NCI-H1694 (cell line): Measurements from ENCODE around the gene KLHL11.
"Not testable (repeated sequence)": the region's sequence is repeated elsewhere in the genome, so short reads cannot be mapped to it uniquely, and the experiment has no call there.

Experiments used
- DNase-seq: peaks from one replicate; lab custom pipeline; 2025; lab: John Stamatoyannopoulos, UW

The KLHL11 gene

GRCh38 chr17:41837761-41838538 is 27.3 kb downstream of the KLHL11 start, which contains the start of gene KLHL10:
Gene KLHL10, plus strand, starts transcription at chr17:41837825. Its CDS starts 108 bp downstream, at chr17:41837933.
- DNase-seq, result no peak

DNA sequence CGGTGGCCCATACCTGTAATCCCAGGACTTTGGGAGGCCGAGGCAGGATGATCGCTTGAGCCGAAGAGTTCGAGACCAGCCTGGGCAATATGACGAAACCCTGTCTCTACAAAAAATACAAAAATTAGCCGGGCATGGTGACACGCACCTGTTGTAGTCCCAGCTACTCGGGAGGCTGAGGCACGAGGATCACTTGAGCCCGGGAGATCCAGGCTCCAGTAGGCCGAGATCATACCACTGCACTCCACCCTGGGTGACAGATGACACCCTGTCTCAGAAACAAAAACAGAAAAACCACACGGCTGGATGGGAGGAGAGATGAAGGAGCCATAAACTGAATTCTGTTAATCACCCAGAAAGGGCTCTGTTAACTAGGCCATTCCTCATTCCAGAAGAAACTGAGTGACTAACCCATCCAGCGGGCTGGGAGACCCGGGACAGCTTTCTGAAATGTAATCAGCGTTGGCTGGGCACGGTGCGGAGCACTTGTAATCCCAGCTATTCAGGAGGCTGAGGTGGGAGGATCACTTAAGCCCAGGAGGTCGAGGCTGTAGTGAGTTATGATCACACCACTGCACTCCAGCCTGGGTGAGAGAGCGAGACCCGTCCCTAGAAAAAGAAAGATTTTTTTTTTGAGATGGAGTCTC is 28.6 kb downstream of the KLHL11 start:
- no peak for DNase-seq

GRCh38 chr17:41835800-41836549 is 29.2 kb downstream of the KLHL11 start, which contains the start of gene NT5C3B:
Gene NT5C3B, minus strand, starts transcription at chr17:41836232. Its CDS starts 39 bp downstream, at chr17:41836193.
- peak; percentile 20 for DNase-seq

- no peak for DNase-seq
Observed at GRCh38 chr17:41835214-41835799, 29.9 kb downstream of the KLHL11 start.

GRCh38 chr17:41829961-41830360 is 35.3 kb downstream of the KLHL11 start:
- DNase-seq, result not testable (repeated sequence)

- DNase-seq, result no peak
Observed at GRCh38 chr17:41825175-41825845, 39.9 kb downstream of the KLHL11 start.

DNA sequence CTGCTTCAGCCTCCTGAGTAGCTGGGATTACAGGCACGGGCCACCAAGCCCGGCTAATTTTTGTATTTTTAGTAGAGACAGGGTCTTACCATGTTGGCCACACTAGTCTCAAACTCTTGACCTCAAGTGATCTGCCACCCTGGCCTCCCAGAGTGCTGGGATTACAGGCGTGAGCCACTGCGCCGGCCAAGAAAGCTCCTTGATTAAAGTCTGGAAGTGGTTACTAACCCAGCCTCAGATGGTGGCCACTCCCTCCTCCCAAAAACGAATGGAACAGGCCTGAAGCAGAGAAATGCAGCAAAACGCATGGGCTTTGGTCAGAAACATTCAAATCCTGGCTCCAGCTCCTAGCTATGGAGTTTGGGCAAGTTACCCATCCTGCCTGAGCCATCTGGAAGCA is 41.1 kb downstream of the KLHL11 start:
- DNase-seq, result no peak

GRCh38 chr17:41823580-41823979 is 41.6 kb downstream of the KLHL11 start:
- no peak for DNase-seq

GRCh38 chr17:41823141-41823524 is 42.1 kb downstream of the KLHL11 start:
- DNase-seq, result no peak

DNA sequence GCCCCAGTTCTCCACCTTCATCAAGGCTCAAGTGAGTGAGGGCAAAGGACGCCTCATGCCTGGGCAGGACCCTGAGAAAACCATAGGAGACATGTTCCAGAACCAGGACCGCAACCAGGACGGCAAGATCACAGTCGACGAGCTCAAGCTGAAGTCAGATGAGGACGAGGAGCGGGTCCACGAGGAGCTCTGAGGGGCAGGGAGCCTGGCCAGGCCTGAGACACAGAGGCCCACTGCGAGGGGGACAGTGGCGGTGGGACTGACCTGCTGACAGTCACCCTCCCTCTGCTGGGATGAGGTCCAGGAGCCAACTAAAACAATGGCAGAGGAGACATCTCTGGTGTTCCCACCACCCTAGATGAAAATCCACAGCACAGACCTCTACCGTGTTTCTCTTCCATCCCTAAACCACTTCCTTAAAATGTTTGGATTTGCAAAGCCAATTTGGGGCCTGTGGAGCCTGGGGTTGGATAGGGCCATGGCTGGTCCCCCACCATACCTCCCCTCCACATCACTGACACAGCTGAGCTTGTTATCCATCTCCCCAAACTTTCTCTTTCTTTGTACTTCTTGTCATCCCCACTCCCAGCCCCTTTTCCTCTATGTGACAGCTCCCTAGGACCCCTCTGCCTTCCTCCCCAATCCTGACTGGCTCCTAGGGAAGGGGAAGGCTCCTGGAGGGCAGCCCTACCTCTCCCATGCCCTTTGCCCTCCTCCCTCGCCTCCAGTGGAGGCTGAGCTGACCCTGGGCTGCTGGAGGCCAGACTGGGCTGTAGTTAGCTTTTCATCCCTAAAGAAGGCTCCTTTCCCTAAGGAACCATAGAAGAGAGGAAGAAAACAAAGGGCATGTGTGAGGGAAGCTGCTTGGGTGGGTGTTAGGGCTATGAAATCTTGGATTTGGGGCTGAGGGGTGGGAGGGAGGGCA is 42.7 kb downstream of the KLHL11 start:
- no peak for DNase-seq

- no peak for DNase-seq
Observed at GRCh38 chr17:41821776-41822175, 43.4 kb downstream of the KLHL11 start.

- no peak for DNase-seq
Observed at GRCh38 chr17:41818024-41818423, 47.2 kb downstream of the KLHL11 start.

GRCh38 chr17:41816637-41817320 is 48.4 kb downstream of the KLHL11 start:
- no peak for DNase-seq

- no peak for DNase-seq
Observed at GRCh38 chr17:41814195-41814594, 51.0 kb downstream of the KLHL11 start.

DNA sequence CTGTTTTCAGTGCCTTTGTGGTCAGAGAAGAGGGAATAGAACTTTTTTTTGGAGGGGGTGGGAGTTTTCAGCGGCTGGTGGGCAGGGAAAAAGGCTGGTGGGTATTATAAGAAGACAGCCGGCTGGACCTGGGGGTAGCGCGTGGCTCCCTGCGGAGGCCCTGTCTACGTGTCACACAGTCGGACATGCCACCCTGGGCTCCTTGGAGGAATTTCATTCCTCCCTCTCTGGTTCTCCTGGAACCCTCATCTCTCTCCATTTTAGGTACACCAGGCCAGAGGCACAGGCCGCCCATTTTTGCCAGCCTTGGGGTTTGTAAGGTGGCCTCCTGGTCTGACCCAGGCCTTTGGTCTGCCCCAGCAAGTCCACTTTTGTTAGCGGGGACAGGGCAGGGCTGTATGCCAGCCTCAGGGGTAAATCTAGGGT is 51.5 kb downstream of the KLHL11 start:
- DNase-seq, result no peak

DNA sequence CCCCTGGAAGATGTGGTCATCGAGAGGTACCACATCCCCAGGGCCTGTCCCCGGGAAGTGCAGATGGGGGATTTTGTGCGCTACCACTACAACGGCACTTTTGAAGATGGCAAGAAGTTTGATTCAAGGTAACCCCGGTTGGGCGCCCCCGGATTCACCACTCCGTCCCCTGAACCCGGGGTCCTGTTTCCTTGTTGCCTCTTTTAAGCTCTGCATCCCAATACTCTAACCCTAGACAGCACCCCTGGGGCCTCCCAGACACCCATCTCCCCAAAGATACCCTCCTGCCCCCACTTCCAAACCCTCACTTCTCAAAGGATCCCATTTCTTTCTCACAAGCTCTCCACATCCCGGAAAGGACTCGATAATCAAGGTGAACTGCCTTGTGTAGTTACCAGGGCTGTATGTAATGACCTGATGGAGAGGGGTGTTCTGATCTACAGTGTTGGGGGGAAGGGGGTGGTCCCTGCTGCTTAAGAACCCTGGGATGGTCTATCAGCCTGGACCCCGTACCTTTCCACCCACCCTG is 52.0 kb downstream of the KLHL11 start:
- DNase-seq, result no peak

- no peak for DNase-seq
Observed at GRCh38 chr17:41812381-41813151, 52.7 kb downstream of the KLHL11 start, which contains the start of gene FKBP10. Gene FKBP10, plus strand, starts transcription at chr17:41813004. Its CDS starts 31 bp downstream, at chr17:41813035.

DNA sequence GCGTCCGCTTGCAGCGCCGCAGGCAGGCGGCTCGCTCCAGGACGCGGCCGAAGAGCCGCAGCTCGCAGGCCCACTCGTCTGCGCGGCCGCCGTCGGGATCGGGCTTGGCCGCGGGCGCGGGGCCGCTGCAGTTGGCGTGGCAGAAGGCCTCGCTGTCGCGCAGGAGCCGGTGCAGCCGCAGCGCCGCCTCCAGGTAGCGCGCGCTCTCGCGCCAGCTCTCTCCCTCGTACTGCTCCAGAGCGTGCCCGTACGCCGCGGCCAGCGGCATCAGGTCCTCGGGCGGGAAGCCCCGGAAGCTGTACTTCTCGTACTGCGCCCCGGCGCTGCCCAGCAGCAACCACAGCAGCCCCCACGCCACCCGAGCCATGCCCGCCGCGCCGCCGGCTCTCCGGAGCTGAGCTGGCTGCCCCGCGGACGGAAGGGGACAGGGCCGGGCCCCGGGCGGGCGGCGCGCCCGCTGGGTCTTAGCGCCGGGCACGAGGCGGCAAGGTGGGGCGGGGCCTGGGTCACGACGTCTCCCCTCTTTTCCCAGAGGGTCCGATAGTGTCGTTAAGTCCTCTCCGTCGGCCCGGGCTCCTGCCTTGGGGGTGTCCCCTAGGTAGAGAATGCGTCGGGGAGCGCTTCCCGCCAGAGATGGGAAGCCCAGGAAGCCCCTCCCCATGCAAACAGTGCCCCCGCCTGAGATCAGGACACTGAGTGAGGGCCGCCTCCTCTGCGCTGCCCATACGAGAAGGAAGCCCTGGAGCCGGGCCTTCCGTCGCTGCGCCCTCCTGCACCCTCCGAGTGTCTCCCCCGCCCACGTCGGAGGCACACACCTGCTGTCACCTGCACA is 53.5 kb downstream of the KLHL11 start, which contains the start of gene P3H4:
P3H4 (minus strand) TSS at position 401 of the 832 bp plus-strand sequence; CDS start at position 367, 34 bp downstream.
- DNase-seq, result peak; percentile 19
